ENCODE results near the gene HNF1A. TPM values are rescaled to one million over a fixed set of nuclear protein-coding genes. Genes with fewer than 3 reads are reported as not detected.

Gene HNF1A
- total and polyA plus RNA-seq, 2 of the 13 experiments (the other 11 are each of a cell fraction or from before 2014, with no cell fraction given): 13.4 to 34.7 TPM

DNA sequence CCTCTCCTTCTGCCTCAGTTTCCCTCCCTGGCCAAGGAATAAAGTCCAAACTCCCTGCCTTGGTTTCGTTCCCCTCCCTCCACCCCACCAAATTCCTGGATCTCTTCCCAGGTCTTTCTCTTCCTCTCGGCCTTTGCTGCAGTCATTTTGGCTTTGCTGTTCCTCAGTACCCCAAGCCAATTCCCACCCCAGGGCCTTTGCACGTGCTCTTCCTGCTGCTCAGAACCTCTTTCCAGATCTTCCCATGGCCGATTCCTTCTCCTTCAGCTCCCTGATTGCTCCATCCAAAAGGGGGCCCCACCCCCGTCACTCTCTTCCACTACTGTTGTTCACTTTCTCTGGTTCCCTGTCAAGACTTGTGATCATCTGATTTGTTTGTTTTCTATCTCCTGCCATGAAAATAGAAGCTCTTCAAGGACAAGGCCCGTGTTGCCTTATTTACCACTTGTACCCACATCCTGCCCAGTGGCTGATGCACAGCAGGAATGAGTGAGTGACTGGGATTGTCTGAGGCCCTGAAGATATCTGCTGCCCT, 3.1 kb downstream of the HNF1A start (continued):
- TF ChIP-seq, protein P1, sequence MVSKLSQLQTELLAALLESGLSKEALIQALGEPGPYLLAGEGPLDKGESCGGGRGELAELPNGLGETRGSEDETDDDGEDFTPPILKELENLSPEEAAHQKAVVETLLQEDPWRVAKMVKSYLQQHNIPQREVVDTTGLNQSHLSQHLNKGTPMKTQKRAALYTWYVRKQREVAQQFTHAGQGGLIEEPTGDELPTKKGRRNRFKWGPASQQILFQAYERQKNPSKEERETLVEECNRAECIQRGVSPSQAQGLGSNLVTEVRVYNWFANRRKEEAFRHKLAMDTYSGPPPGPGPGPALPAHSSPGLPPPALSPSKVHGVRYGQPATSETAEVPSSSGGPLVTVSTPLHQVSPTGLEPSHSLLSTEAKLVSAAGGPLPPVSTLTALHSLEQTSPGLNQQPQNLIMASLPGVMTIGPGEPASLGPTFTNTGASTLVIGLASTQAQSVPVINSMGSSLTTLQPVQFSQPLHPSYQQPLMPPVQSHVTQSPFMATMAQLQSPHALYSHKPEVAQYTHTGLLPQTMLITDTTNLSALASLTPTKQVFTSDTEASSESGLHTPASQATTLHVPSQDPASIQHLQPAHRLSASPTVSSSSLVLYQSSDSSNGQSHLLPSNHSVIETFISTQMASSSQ (IDR thresholded peaks at IDR 0.05; ENCODE audit: low read depth): peak; percentile 24; the same call in 1 of the 2 replicates
- TF ChIP-seq, protein P1 (CRISPR knock-in tag; IDR thresholded peaks at IDR 0.05; ENCODE audit: borderline replicate concordance): no peak
- TF ChIP-seq ZNF33B (CRISPR knock-in tag; IDR thresholded peaks at IDR 0.05): no peak
- TF ChIP-seq, protein P2, sequence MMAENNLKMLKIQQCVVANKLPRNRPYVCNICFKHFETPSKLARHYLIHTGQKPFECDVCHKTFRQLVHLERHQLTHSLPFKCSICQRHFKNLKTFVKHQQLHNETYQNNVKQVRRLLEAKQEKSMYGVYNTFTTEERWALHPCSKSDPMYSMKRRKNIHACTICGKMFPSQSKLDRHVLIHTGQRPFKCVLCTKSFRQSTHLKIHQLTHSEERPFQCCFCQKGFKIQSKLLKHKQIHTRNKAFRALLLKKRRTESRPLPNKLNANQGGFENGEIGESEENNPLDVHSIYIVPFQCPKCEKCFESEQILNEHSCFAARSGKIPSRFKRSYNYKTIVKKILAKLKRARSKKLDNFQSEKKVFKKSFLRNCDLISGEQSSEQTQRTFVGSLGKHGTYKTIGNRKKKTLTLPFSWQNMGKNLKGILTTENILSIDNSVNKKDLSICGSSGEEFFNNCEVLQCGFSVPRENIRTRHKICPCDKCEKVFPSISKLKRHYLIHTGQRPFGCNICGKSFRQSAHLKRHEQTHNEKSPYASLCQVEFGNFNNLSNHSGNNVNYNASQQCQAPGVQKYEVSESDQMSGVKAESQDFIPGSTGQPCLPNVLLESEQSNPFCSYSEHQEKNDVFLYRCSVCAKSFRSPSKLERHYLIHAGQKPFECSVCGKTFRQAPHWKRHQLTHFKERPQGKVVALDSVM (CRISPR knock-in tag; IDR thresholded peaks at IDR 0.05): no peak
- TF ChIP-seq XRCC5 (optimal IDR thresholded peaks at IDR 0.05; ENCODE audit: low read length): peak; percentile 24
- no peak for TF ChIP-seq DNMT3B (CRISPR knock-in tag; conservative IDR thresholded peaks at IDR 0.05)
- TF ChIP-seq SRSF1 (optimal IDR thresholded peaks at IDR 0.05; ENCODE audit: low read depth, low read length): no peak
- no peak for TF ChIP-seq ZNF780A (CRISPR knock-in tag; IDR thresholded peaks at IDR 0.05)
- TF ChIP-seq ZNF777 (CRISPR knock-in tag; IDR thresholded peaks at IDR 0.05): no peak
- TF ChIP-seq, protein P3, sequence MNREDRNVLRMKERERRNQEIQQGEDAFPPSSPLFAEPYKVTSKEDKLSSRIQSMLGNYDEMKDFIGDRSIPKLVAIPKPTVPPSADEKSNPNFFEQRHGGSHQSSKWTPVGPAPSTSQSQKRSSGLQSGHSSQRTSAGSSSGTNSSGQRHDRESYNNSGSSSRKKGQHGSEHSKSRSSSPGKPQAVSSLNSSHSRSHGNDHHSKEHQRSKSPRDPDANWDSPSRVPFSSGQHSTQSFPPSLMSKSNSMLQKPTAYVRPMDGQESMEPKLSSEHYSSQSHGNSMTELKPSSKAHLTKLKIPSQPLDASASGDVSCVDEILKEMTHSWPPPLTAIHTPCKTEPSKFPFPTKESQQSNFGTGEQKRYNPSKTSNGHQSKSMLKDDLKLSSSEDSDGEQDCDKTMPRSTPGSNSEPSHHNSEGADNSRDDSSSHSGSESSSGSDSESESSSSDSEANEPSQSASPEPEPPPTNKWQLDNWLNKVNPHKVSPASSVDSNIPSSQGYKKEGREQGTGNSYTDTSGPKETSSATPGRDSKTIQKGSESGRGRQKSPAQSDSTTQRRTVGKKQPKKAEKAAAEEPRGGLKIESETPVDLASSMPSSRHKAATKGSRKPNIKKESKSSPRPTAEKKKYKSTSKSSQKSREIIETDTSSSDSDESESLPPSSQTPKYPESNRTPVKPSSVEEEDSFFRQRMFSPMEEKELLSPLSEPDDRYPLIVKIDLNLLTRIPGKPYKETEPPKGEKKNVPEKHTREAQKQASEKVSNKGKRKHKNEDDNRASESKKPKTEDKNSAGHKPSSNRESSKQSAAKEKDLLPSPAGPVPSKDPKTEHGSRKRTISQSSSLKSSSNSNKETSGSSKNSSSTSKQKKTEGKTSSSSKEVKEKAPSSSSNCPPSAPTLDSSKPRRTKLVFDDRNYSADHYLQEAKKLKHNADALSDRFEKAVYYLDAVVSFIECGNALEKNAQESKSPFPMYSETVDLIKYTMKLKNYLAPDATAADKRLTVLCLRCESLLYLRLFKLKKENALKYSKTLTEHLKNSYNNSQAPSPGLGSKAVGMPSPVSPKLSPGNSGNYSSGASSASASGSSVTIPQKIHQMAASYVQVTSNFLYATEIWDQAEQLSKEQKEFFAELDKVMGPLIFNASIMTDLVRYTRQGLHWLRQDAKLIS (CRISPR knock-in tag; IDR thresholded peaks at IDR 0.05): no peak
- TF ChIP-seq SOX5 (CRISPR knock-in tag; IDR thresholded peaks at IDR 0.05; ENCODE audit: borderline replicate concordance): peak; percentile 73; the same call in 1 of the 2 replicates
- no peak for TF ChIP-seq SMC3 (IDR thresholded peaks at IDR 0.05; ENCODE audit: low read length)
- TF ChIP-seq ZNF331 (CRISPR knock-in tag; IDR thresholded peaks at IDR 0.05): peak; percentile 21; the same call in 1 of the 2 replicates
- TF ChIP-seq, protein P4, sequence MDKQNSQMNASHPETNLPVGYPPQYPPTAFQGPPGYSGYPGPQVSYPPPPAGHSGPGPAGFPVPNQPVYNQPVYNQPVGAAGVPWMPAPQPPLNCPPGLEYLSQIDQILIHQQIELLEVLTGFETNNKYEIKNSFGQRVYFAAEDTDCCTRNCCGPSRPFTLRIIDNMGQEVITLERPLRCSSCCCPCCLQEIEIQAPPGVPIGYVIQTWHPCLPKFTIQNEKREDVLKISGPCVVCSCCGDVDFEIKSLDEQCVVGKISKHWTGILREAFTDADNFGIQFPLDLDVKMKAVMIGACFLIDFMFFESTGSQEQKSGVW (CRISPR knock-in tag; IDR thresholded peaks at IDR 0.05; ENCODE audit: borderline replicate concordance): no peak
- TF ChIP-seq ZNF768 (CRISPR knock-in tag; IDR thresholded peaks at IDR 0.05): no peak
- no peak for TF ChIP-seq ARID2 (CRISPR knock-in tag; IDR thresholded peaks at IDR 0.05; ENCODE audit: borderline replicate concordance)
- no peak for TF ChIP-seq ZNF468 (CRISPR knock-in tag; IDR thresholded peaks at IDR 0.05)
- TF ChIP-seq GFI1 (CRISPR knock-in tag; IDR thresholded peaks at IDR 0.05; ENCODE audit: borderline replicate concordance): no peak
- no peak for TF ChIP-seq DR1 (CRISPR knock-in tag; IDR thresholded peaks at IDR 0.05)
- TF ChIP-seq SNAI1 (CRISPR knock-in tag; IDR thresholded peaks at IDR 0.05; ENCODE audit: borderline replicate concordance): no peak
- peak; percentile 63 for TF ChIP-seq MTA1 (CRISPR knock-in tag; IDR thresholded peaks at IDR 0.05; ENCODE audit: borderline replicate concordance)

Measured in HepG2 (cell line).